K562 (cell line): ENCODE measurements around the gene GPR37. TPM values are rescaled to one million over a fixed set of nuclear protein-coding genes. Genes with fewer than 3 reads are reported as not detected.

Source experiments
- ATAC-seq: fragments of 200-7000 bp; cut with Tn5 transposase; 3 replicates; pipeline ENCODE4 v1.9.1; 2020; ENCODE audit warnings: moderate library complexity
- BruUV-seq: library from RNA; stranded (reverse); fragments of 400-500 nt; replicated peaks from 2 replicates; lab custom pipeline; 2021; lab: Mats Ljungman, UMichigan
- CTCF ChIA-PET: fragments of 300-600 bp; formaldehyde crosslinking; extraction: SDS; loops from one replicate; lab custom pipeline; 2021; ENCODE audit warnings: low intra/inter-chr PET ratio; lab: Yijun Ruan, JAX
- POLR2A ChIA-PET: fragments of 300-600, 350-650 bp; sonication (Branson Sonifier 250); formaldehyde crosslinking; extraction: SDS; loops from one replicate; lab custom pipeline; 2021; ENCODE audit warnings: antibody characterized with exemption, inconsistent platforms; lab: Yijun Ruan, JAX
- DNase-seq, 4 experiments: peaks; one replicate each; pipeline versions ENCODE4 v3.0.0 to v3.0.0-alpha.2; 2011 to 2018; ENCODE audit warnings: low spot score in 3 of 4, mixed read lengths in 3 of 4; ENCODE audit errors: extremely low read depth in 1 of 4
- FAIRE-seq: peaks from 2 replicates; lab custom pipeline; 2011; peaks lifted over from hg19 to GRCh38; lab: Jason Lieb, UNC
- H2AFZ ChIP-seq: 2 replicates; pipeline ENCODE4 v1.6.0; 2011; ENCODE audit warnings: low read depth, low read length, control low read depth, inconsistent platforms
- H3K27ac ChIP-seq: fragments of 200-600 bp; 3 replicates; pipeline ENCODE4 v1.8.0; 2011; ENCODE audit warnings: low read depth, mild to moderate bottlenecking, control low read depth, inconsistent platforms, low read length, moderate library complexity, mixed read lengths; ENCODE audit errors: extremely low read depth
- H3K27me3 ChIP-seq, 2 experiments: fragments of 300-600 bp in 1 of 2; 2 replicates in 1 of 2; 3 replicates in 1 of 2; pipeline versions ENCODE4 v1.6.0 to v1.8.0; 2011; ENCODE audit warnings: inconsistent platforms in 2 of 2, low read length in 2 of 2, mild to moderate bottlenecking in 1 of 2, mixed read lengths in 1 of 2, moderate library complexity in 1 of 2; ENCODE audit not compliant: control insufficient read depth in 2 of 2, insufficient read depth in 2 of 2
- H3K36me3 ChIP-seq: fragments of 300-600 bp; 3 replicates; pipeline ENCODE4 v1.8.0; 2011; ENCODE audit warnings: mild to moderate bottlenecking, low read length, inconsistent platforms; ENCODE audit not compliant: control insufficient read depth, insufficient read depth
- H3K4me1 ChIP-seq, 2 experiments: fragments of 200-600 bp in 1 of 2; replicated peaks in 1 of 2; 2 replicates in 1 of 2; 3 replicates in 1 of 2; pipeline versions ENCODE4 v1.5.1 to v1.8.0; 2011; ENCODE audit warnings: inconsistent platforms in 2 of 2, low read length in 2 of 2, mild to moderate bottlenecking in 1 of 2, mixed read lengths in 1 of 2, moderate library complexity in 1 of 2; ENCODE audit not compliant: control insufficient read depth in 2 of 2, insufficient read depth in 2 of 2
- H3K4me2 ChIP-seq: 2 replicates; pipeline ENCODE4 v1.6.1; 2011; ENCODE audit warnings: low read length, control low read depth, inconsistent platforms, mixed read lengths; ENCODE audit not compliant: insufficient read depth
- H3K4me3 ChIP-seq: fragments of 200-600 bp; sonication (generic), shearing (Covaris generic); 2 replicates; pipeline ENCODE4 v1.5.1; 2016; ENCODE audit warnings: control low read depth, inconsistent platforms
- H3K79me2 ChIP-seq: fragments of 200-600 bp; 3 replicates; pipeline ENCODE4 v1.8.0; 2011; ENCODE audit warnings: low read length, inconsistent platforms; ENCODE audit not compliant: control insufficient read depth, insufficient read depth
- H3K9ac ChIP-seq, 2 experiments: 2 replicates each; pipeline versions ENCODE4 v1.6.0 to v1.6.1; 2011; ENCODE audit warnings: low read depth in 2 of 2, low read length in 2 of 2, control low read depth in 1 of 2, inconsistent platforms in 1 of 2, mild to moderate bottlenecking in 1 of 2, mixed read lengths in 1 of 2; ENCODE audit not compliant: insufficient read depth in 1 of 2
- H3K9me1 ChIP-seq: one replicate; pipeline ENCODE4 v1.6.0; 2011; ENCODE audit warnings: inconsistent platforms, mild to moderate bottlenecking, low read length, moderate library complexity; ENCODE audit not compliant: control insufficient read depth, insufficient read depth
- H3K9me3 ChIP-seq: replicated peaks from 2 replicates; pipeline ENCODE4 v1.5.1; 2011; ENCODE audit warnings: low read depth, low read length, inconsistent platforms; ENCODE audit not compliant: control insufficient read depth, insufficient read depth
- H4K20me1 ChIP-seq: replicated peaks from 2 replicates; pipeline ENCODE4 v1.6.1; 2011; ENCODE audit warnings: low read length, inconsistent platforms, mixed read lengths; ENCODE audit not compliant: control insufficient read depth, insufficient read depth
- DACH1 ChIP-seq: fragments of 450-650 bp; IDR thresholded peaks from 2 replicates; pipeline ENCODE4 v1.6.1; 2018; ENCODE audit not compliant: partially characterized antibody
- EWSR1 ChIP-seq: fragments of 450-650 bp; IDR thresholded peaks from 2 replicates; pipeline ENCODE4 v1.6.1; 2018; ENCODE audit warnings: borderline replicate concordance, mild to moderate bottlenecking, low read depth, moderate library complexity; ENCODE audit not compliant: partially characterized antibody
- MCM3 ChIP-seq: fragments of 450-650 bp; IDR thresholded peaks from 2 replicates; pipeline ENCODE4 v1.6.1; 2016
- RBM15 ChIP-seq: fragments of 200-400 bp; formaldehyde crosslinking; IDR thresholded peaks from 2 replicates; pipeline ENCODE4 v1.6.1; 2018; ENCODE audit warnings: mild to moderate bottlenecking, low read length, moderate library complexity; ENCODE audit not compliant: insufficient read depth
- RNF219 ChIP-seq: fragments of 250-450 bp; sonication (Bioruptor Pico); IDR thresholded peaks from 2 replicates; pipeline ENCODE4 v1.5.0; 2022; ENCODE audit warnings: mild to moderate bottlenecking
- XRCC4 ChIP-seq: IDR thresholded peaks from one replicate; pipeline ENCODE4 v1.6.1; 2011; ENCODE audit not compliant: insufficient read depth, insufficient read length; ENCODE audit errors: extremely low read depth
- ZNF140 ChIP-seq: fragments of 250-450 bp; sonication (Bioruptor Pico); IDR thresholded peaks from 2 replicates; pipeline ENCODE4 v1.8.0; 2021; ENCODE audit warnings: moderate library complexity, mild to moderate bottlenecking, inconsistent platforms
- ZNF212 ChIP-seq: fragments of 450-650 bp; formaldehyde crosslinking; IDR thresholded peaks from 2 replicates; pipeline ENCODE4 v1.4.0; 2020; ENCODE audit warnings: mild to moderate bottlenecking
- ZNF592 ChIP-seq: fragments of 450-650 bp; IDR thresholded peaks from 2 replicates; pipeline ENCODE4 v1.6.1; 2017; ENCODE audit warnings: antibody characterized with exemption, mild to moderate bottlenecking
- ZNF655 ChIP-seq: fragments of 250-450 bp; sonication (Bioruptor Pico); IDR thresholded peaks from 2 replicates; pipeline ENCODE4 v1.5.0; 2021
- WGBS: fragments of 100-300 bp; shearing (Covaris generic); methylation state at CpG from one replicate; pipeline ENCODE4 v1.1.6; 2016; ENCODE audit warnings: low coverage, mixed read lengths; ENCODE audit not compliant: insufficient coverage; ENCODE audit errors: missing lambda C conversion rate; 5-methylcytosine and 5-hydroxymethylcytosine counted together
- in situ Hi-C: fragments of 300-500 bp; cut with MboI; formaldehyde crosslinking; loops from 4 replicates; pipeline ENCODE4 v1.15.0; 2018; ENCODE audit warnings: inconsistent platforms, mixed read lengths
- intact Hi-C: fragments of 100-400 bp; cut with micrococcal nuclease; formaldehyde crosslinking; loops from 2 replicates; pipeline ENCODE4 v1.14.2; 2022
- polyA plus RNA-seq, 8 experiments: library from polyadenylated mRNA; depleted of rRNA in 4 of 8; stranded (reverse) in 5 of 8; unstranded in 3 of 8; fragments of >200 nt; fragmentation: Nextera tagmentation in 2 of 8; fragmentation: Illumina TruSeq in 1 of 8; extraction: Ambion mirVana in 2 of 8; extraction: Trizol in 1 of 8; gene quantifications; 2 replicates each; pipeline versions ENCODE4 v1.2.1 to v1.2.3, GENCODE V29; 2011 to 2014; ENCODE audit warnings: inconsistent platforms in 1 of 8, missing spikeins in 1 of 8
- total RNA-seq, 7 experiments: library from RNA; depleted of rRNA in 6 of 7; stranded (reverse); fragments of >200 nt in 6 of 7; fragmentation: Illumina TruSeq in 2 of 7; extraction: Trizol in 2 of 7; gene quantifications; 2 replicates each; pipeline versions ENCODE4 v1.2.1 to v1.2.3, GENCODE V29; 2011 to 2021; ENCODE audit warnings: low replicate concordance in 1 of 7

Gene GPR37
- total and polyA plus RNA-seq, 9 of the 15 experiments (the other 6 are each of a cell fraction or from before 2014, with no cell fraction given), result 0.03 TPM; not detected in 8

- H3K4me3 ChIP-seq, result no peak overlapping the region
- in situ Hi-C loops, result no loop called here
- no peaks in the 10 kb centered on the region for H3K27me3 ChIP-seq
- DNase-seq (no peak), ATAC-seq (no peak), FAIRE-seq (no peak)
- no peaks in the 10 kb centered on the region for H3K9me1 ChIP-seq
- no peaks in the 10 kb centered on the region for H3K36me3 ChIP-seq
- H3K4me1 ChIP-seq, result no peaks in the 10 kb centered on the region
- H3K4me2 ChIP-seq, result no peak overlapping the region
- under 1% methylated on average over 4 of the region's 4 CpGs for WGBS
- no peaks in the 10 kb centered on the region for H3K79me2 ChIP-seq
- intact Hi-C loops, result no loop called here
- ChIA-PET POLR2A (no interaction called here), CTCF (no interaction called here)
- no peak overlapping the region for H2AFZ ChIP-seq
- BruUV-seq, result no TSS peak
- H3K27ac ChIP-seq, result no peak overlapping the region
- H4K20me1 ChIP-seq, result no peaks in the 10 kb centered on the region
- TF ChIP-seq XRCC4, result no peak
- TF ChIP-seq MCM3, result no peak
- no peak for TF ChIP-seq ZNF140 (CRISPR knock-in tag)
- TF ChIP-seq ZNF592, result no peak
- no peak for TF ChIP-seq ZNF655 (CRISPR knock-in tag)
- no peak for TF ChIP-seq RNF219 (CRISPR knock-in tag)
- no peak for TF ChIP-seq DACH1
- TF ChIP-seq ZNF212, result no peak
- TF ChIP-seq EWSR1, result no peak
- TF ChIP-seq RBM15, result no peak
- TF ChIP-seq, all 486 proteins: peak for 0
- Histone ChIP-seq H3K9ac (no peak overlapping the region), H3K9me3 (no peaks in the 10 kb centered on the region)
Observed at GRCh38 chr7:124718032-124718766, 47.4 kb downstream of the GPR37 start.
